HepG2 (cell line): ENCODE results near the gene FOXS1. TPM values are rescaled to one million over a fixed set of nuclear protein-coding genes. Genes with fewer than 3 reads are reported as not detected.

Experiments used
- ATF3 ChIP-seq: sonication (generic); formaldehyde crosslinking; IDR thresholded peaks from 2 replicates; pipeline ENCODE4 v1.4.0; 2020; ENCODE audit warnings: missing genetic modification reagents
- CBX1 ChIP-seq: IDR thresholded peaks from one replicate; pipeline ENCODE4 v1.6.1; 2016; ENCODE audit warnings: antibody characterized with exemption, low read depth
- FOXO1 ChIP-seq: sonication (generic); formaldehyde crosslinking; IDR thresholded peaks from 2 replicates; pipeline ENCODE4 v1.4.0; 2020; ENCODE audit warnings: missing genetic modification reagents
- GABPB1 ChIP-seq: IDR thresholded peaks from 2 replicates; pipeline ENCODE4 v1.6.1; 2016; ENCODE audit warnings: mild to moderate bottlenecking, missing genetic modification reagents, moderate library complexity, missing compliant biosample characterization
- IRF9 ChIP-seq: sonication (generic); formaldehyde crosslinking; IDR thresholded peaks from 2 replicates; pipeline ENCODE4 v1.8.0; 2022; ENCODE audit warnings: missing genetic modification reagents, mild to moderate bottlenecking, borderline replicate concordance
- KLF12 ChIP-seq: sonication (generic); formaldehyde crosslinking; IDR thresholded peaks from 2 replicates; pipeline ENCODE4 v1.4.0; 2020; ENCODE audit warnings: missing genetic modification reagents, borderline replicate concordance
- LCORL ChIP-seq, 2 experiments: fragments of 450-650 bp in 1 of 2; sonication (generic) in 1 of 2; formaldehyde crosslinking in 1 of 2; IDR thresholded peaks; 2 replicates each; pipeline versions ENCODE4 v1.5.0 to v1.6.1; 2017 to 2020; ENCODE audit warnings: antibody characterized with exemption in 1 of 2, missing genetic modification reagents in 1 of 2
- MXD4 ChIP-seq: IDR thresholded peaks from 2 replicates; pipeline ENCODE4 v1.6.1; 2016; ENCODE audit warnings: mild to moderate bottlenecking, missing biosample characterization, missing genetic modification reagents
- PRDM10 ChIP-seq: sonication (generic); formaldehyde crosslinking; IDR thresholded peaks from 2 replicates; pipeline ENCODE4 v1.4.0; 2020; ENCODE audit warnings: low read depth, missing genetic modification reagents
- SMARCE1 ChIP-seq: fragments of 450-650 bp; IDR thresholded peaks from 2 replicates; pipeline ENCODE4 v1.6.1; 2017; ENCODE audit warnings: borderline replicate concordance
- TBX2 ChIP-seq: sonication (generic); formaldehyde crosslinking; IDR thresholded peaks from 2 replicates; pipeline ENCODE4 v1.5.0; 2020; ENCODE audit warnings: missing genetic modification reagents, mild to moderate bottlenecking, borderline replicate concordance
- UBTF ChIP-seq: sonication (generic); formaldehyde crosslinking; IDR thresholded peaks from 2 replicates; pipeline ENCODE4 v1.4.0; 2020; ENCODE audit warnings: mild to moderate bottlenecking, missing genetic modification reagents
- ZNF503 ChIP-seq: sonication (generic); formaldehyde crosslinking; IDR thresholded peaks from 2 replicates; pipeline ENCODE4 v1.4.0; 2020; ENCODE audit warnings: missing genetic modification reagents
- ZNF619 ChIP-seq: sonication (generic); formaldehyde crosslinking; IDR thresholded peaks from 2 replicates; pipeline ENCODE4 v1.4.0; 2020; ENCODE audit warnings: mild to moderate bottlenecking, missing genetic modification reagents
- ZNF710 ChIP-seq: sonication (generic); formaldehyde crosslinking; IDR thresholded peaks from 2 replicates; pipeline ENCODE4 v1.5.0; 2020; ENCODE audit warnings: mild to moderate bottlenecking, missing genetic modification reagents, borderline replicate concordance
- ZNF713 ChIP-seq: sonication (generic); formaldehyde crosslinking; IDR thresholded peaks from 2 replicates; pipeline ENCODE4 v1.4.0; 2020; ENCODE audit warnings: mild to moderate bottlenecking, missing genetic modification reagents
- polyA plus RNA-seq, 8 experiments: library from polyadenylated mRNA; depleted of rRNA in 3 of 8; stranded (reverse) in 7 of 8; unstranded in 1 of 8; fragments of >200 nt; fragmentation: Illumina TruSeq in 4 of 8; extraction: Trizol in 4 of 8; gene quantifications; 2 replicates each; pipeline versions ENCODE4 v1.2.1 to v1.2.3, GENCODE V29; 2011 to 2016; ENCODE audit warnings: low read depth in 4 of 8, missing spikeins in 1 of 8, mixed read lengths in 1 of 8; ENCODE audit not compliant: insufficient read depth in 1 of 8
- total RNA-seq, 5 experiments: library from RNA; depleted of rRNA; stranded (reverse); fragments of >200 nt; fragmentation: Illumina TruSeq; extraction: Trizol; gene quantifications; 2 replicates each; pipeline ENCODE4 v1.2.3, GENCODE V29; 2016; ENCODE audit warnings: low read depth in 1 of 5

The FOXS1 gene
- total and polyA plus RNA-seq, 2 of the 13 experiments (the other 11 are each of a cell fraction or from before 2014, with no cell fraction given) = not detected

- TF ChIP-seq ZNF503 (CRISPR knock-in tag) (no peak), MXD4 (peak; percentile 44; the same call in 1 of the 2 replicates), FOXO1 (CRISPR knock-in tag) (no peak), TBX2 (CRISPR knock-in tag) (peak; percentile 14), SMARCE1 (no peak), ZNF713 (CRISPR knock-in tag) (no peak; the same call in 1 of the 2 replicates), ZNF619 (CRISPR knock-in tag) (no peak), GABPB1 (peak; percentile 49), UBTF (CRISPR knock-in tag) (peak; percentile 54), ATF3 (CRISPR knock-in tag) (0 out of 2 replicates have a peak, but pooled peaks have one; percentile 18), CBX1 (peak; percentile 37), IRF9 (CRISPR knock-in tag) (peak; percentile 83; the same call in 1 of the 2 replicates), ZNF710 (CRISPR knock-in tag) (peak; percentile 56; the same call in 1 of the 2 replicates), LCORL (IDR thresholded peaks at IDR 0.05) (no peak), LCORL (CRISPR knock-in tag; IDR thresholded peaks at IDR 0.05) (no peak), PRDM10 (0 out of 2 replicates have a peak, but pooled peaks have one; percentile 16), KLF12 (CRISPR knock-in tag) (no peak)
Measured at GRCh38 chr20:31869942-31870725, 24.7 kb upstream of the FOXS1 start, which contains the start of the genes DUSP15 and TTLL9 (continued).
